ENCODE results near the gene TET3. TPM values are rescaled to one million over a fixed set of nuclear protein-coding genes. Genes with fewer than 3 reads are reported as not detected.

Gene TET3
- total RNA-seq, 1 experiment from 2014 or later = 19.1 TPM

DNA sequence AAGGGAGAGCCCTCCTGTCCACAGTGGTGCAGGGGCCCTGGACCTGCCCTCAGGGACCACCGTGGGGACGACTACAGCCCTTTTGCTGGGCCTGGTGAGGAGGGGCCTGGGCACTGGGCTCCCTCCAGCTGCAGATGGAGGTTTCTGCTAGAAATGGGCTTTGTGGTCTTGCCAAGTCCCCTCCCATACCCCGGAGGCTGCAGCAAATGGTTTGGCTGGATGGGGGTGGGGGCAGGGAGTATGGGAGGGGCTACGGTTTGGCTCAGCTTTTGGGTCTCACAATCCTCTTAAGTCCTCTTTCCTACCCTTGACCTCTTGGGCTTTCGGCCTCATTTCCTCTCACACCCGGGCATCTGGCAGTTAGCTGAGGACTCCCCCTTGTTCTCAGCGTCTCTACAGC, 21.7 kb downstream of the TET3 start:
- DNase-seq = no peak
- Histone ChIP-seq H3K4me2 (no peak overlapping the region), H4K20me1 (ENCODE audit: insufficient read depth) (peaks cover 36% of the 10 kb centered on the region), H3K36me3 (ENCODE audit: low read depth) (no peaks in the 10 kb centered on the region; the same call in 1 of the 2 replicates), H3K9me2 (ENCODE audit: insufficient read depth) (no peaks in the 10 kb centered on the region), H3F3A (ENCODE audit: insufficient read depth, low read depth) (peaks cover 22% of the 10 kb centered on the region; the same call in 1 of the 2 replicates), H3K27me3 (ENCODE audit: insufficient read depth, low read depth) (no peaks in the 10 kb centered on the region), H3K27ac (no peak overlapping the region), H2AFZ (no peak overlapping the region), H3K4me3 (no peak overlapping the region), H3K9me3 (ENCODE audit: insufficient read depth, low read depth) (no peaks in the 10 kb centered on the region), H3K4me1 (replicated peaks; ENCODE audit: insufficient read depth) (peaks cover 36% of the 10 kb centered on the region), H3K79me2 (ENCODE audit: low read depth) (peaks cover 53% of the 10 kb centered on the region)
- no TSS peak for BruUV-seq (replicated peaks)
- TF ChIP-seq, protein P1, sequence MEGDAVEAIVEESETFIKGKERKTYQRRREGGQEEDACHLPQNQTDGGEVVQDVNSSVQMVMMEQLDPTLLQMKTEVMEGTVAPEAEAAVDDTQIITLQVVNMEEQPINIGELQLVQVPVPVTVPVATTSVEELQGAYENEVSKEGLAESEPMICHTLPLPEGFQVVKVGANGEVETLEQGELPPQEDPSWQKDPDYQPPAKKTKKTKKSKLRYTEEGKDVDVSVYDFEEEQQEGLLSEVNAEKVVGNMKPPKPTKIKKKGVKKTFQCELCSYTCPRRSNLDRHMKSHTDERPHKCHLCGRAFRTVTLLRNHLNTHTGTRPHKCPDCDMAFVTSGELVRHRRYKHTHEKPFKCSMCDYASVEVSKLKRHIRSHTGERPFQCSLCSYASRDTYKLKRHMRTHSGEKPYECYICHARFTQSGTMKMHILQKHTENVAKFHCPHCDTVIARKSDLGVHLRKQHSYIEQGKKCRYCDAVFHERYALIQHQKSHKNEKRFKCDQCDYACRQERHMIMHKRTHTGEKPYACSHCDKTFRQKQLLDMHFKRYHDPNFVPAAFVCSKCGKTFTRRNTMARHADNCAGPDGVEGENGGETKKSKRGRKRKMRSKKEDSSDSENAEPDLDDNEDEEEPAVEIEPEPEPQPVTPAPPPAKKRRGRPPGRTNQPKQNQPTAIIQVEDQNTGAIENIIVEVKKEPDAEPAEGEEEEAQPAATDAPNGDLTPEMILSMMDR (conservative IDR thresholded peaks at IDR 0.05) = no peak
- no peak for TF ChIP-seq EZH2 (IDR thresholded peaks at IDR 0.05; ENCODE audit: low read depth)
- CTCF ChIA-PET = no interaction called here
- POLR2A ChIA-PET (ENCODE audit: unreplicated experiment) = no interaction called here
- intact Hi-C loops (cut with micrococcal nuclease; ENCODE audit: unreplicated experiment) = no loop called here

DNA sequence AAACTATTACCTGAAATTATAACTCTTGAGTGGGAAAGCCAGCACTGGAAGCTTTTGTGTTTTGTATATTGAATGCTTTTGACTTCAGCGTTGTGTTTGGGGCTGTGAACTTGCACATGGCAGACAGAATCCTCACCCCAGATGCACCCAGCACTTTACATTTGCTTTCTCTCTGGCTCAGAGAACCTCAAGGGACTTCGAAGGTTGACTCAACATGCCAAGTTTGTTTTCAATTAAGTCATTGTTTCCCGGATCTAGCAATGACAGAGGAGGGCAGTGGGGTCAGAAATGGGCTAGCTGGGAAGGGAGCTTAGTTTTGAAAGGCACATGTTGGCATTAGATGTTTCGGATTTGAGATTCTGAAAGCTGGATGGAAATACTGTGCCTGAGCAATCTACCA, 22.4 kb downstream of the TET3 start:
- peaks cover 31% of the 10 kb centered on the region for H4K20me1 ChIP-seq (ENCODE audit: insufficient read depth)
- intact Hi-C loops (cut with micrococcal nuclease; ENCODE audit: unreplicated experiment) = no loop called here

GRCh38 chr2:74007711-74008110, 23.0 kb downstream of the TET3 start:
- DNase-seq = no peak
- Histone ChIP-seq H4K20me1 (ENCODE audit: insufficient read depth) (peaks cover 36% of the 10 kb centered on the region), H3K4me1 (replicated peaks; ENCODE audit: insufficient read depth) (peaks cover 36% of the 10 kb centered on the region), H3K9me2 (ENCODE audit: insufficient read depth) (no peaks in the 10 kb centered on the region), H3K36me3 (ENCODE audit: low read depth) (peaks cover 3% of the 10 kb centered on the region; the same call in 1 of the 2 replicates), H3K27me3 (ENCODE audit: insufficient read depth, low read depth) (no peaks in the 10 kb centered on the region), H3K9me3 (ENCODE audit: insufficient read depth, low read depth) (no peaks in the 10 kb centered on the region), H3K4me3 (no peak overlapping the region), H2AFZ (no peak overlapping the region), H3K4me2 (no peak overlapping the region), H3F3A (ENCODE audit: insufficient read depth, low read depth) (peaks cover 22% of the 10 kb centered on the region; the same call in 1 of the 2 replicates), H3K79me2 (ENCODE audit: low read depth) (peaks cover 62% of the 10 kb centered on the region), H3K27ac (no peak overlapping the region)
- no TSS peak for BruUV-seq (replicated peaks)
- ChIA-PET POLR2A (ENCODE audit: unreplicated experiment) (no interaction called here), CTCF (interaction anchor here (0.6 kb wide), 1 partner anchor 413 kb away, joined by 3 read pairs; the partner anchor contains the start of gene C2orf81)
- no peak for TF ChIP-seq EZH2 (IDR thresholded peaks at IDR 0.05; ENCODE audit: low read depth)
- TF ChIP-seq, protein P1 (conservative IDR thresholded peaks at IDR 0.05) = no peak
- intact Hi-C loops (cut with micrococcal nuclease; ENCODE audit: unreplicated experiment) = no loop called here

More for the DNA sequence above, 22.4 kb downstream of the TET3 start:
- H3K4me2 ChIP-seq = no peak overlapping the region
- H2AFZ ChIP-seq = no peak overlapping the region
- no peaks in the 10 kb centered on the region for H3K9me2 ChIP-seq (ENCODE audit: insufficient read depth)
- H3K36me3 ChIP-seq (ENCODE audit: low read depth) = no peaks in the 10 kb centered on the region; the same call in 1 of the 2 replicates
- H3K79me2 ChIP-seq (ENCODE audit: low read depth) = peaks cover 56% of the 10 kb centered on the region
- no peak for DNase-seq
- POLR2A ChIA-PET (ENCODE audit: unreplicated experiment) = no interaction called here
- CTCF ChIA-PET = no interaction called here
- H3F3A ChIP-seq (ENCODE audit: insufficient read depth, low read depth) = peaks cover 22% of the 10 kb centered on the region; the same call in 1 of the 2 replicates
- no peak for TF ChIP-seq EZH2 (IDR thresholded peaks at IDR 0.05; ENCODE audit: low read depth)
- TF ChIP-seq, protein P1 (conservative IDR thresholded peaks at IDR 0.05) = no peak
- no peaks in the 10 kb centered on the region for H3K9me3 ChIP-seq (ENCODE audit: insufficient read depth, low read depth)
- no peaks in the 10 kb centered on the region for H3K27me3 ChIP-seq (ENCODE audit: insufficient read depth, low read depth)
- peaks cover 36% of the 10 kb centered on the region for H3K4me1 ChIP-seq (replicated peaks; ENCODE audit: insufficient read depth)
- H3K27ac ChIP-seq = no peak overlapping the region
- no peak overlapping the region for H3K4me3 ChIP-seq
- no TSS peak for BruUV-seq (replicated peaks)
